HepG2 (cell line): ENCODE data around the gene NUCB1. TPM values are rescaled to one million over a fixed set of nuclear protein-coding genes. Genes with fewer than 3 reads are reported as not detected.

Experiments used
- CENPX ChIP-seq: sonication (generic); formaldehyde crosslinking; IDR thresholded peaks from 2 replicates; pipeline ENCODE4 v1.9.0; 2021; ENCODE audit warnings: mild to moderate bottlenecking, missing genetic modification reagents, moderate library complexity
- ERF ChIP-seq: IDR thresholded peaks from 2 replicates; pipeline ENCODE4 v1.6.1; 2018; ENCODE audit warnings: missing biosample characterization, missing genetic modification reagents
- HMG20A ChIP-seq: IDR thresholded peaks from 2 replicates; pipeline ENCODE4 v1.6.1; 2016; ENCODE audit warnings: borderline replicate concordance
- HNRNPLL ChIP-seq: fragments of 200-400 bp; formaldehyde crosslinking; IDR thresholded peaks from 2 replicates; pipeline ENCODE4 v1.6.1; 2017; ENCODE audit warnings: mild to moderate bottlenecking, low read depth, low read length; ENCODE audit not compliant: poor library complexity, severe bottlenecking
- ISL2 ChIP-seq: sonication (generic); formaldehyde crosslinking; IDR thresholded peaks from 2 replicates; pipeline ENCODE4 v1.5.0; 2020; ENCODE audit warnings: missing genetic modification reagents
- KDM5A ChIP-seq: fragments of 200-600 bp; sonication (generic); IDR thresholded peaks from 2 replicates; pipeline ENCODE4 v1.7.0; 2018; ENCODE audit warnings: antibody characterized with exemption, mild to moderate bottlenecking, low read length, borderline replicate concordance
- KDM6A ChIP-seq: IDR thresholded peaks from 2 replicates; pipeline ENCODE4 v1.6.1; 2016; ENCODE audit warnings: low read depth
- MED1 ChIP-seq: sonication (generic); formaldehyde crosslinking; IDR thresholded peaks from 2 replicates; pipeline ENCODE4 v1.4.0; 2020; ENCODE audit warnings: missing genetic modification reagents
- NCOA1 ChIP-seq: sonication (generic); formaldehyde crosslinking; IDR thresholded peaks from 2 replicates; pipeline ENCODE4 v1.9.0; 2021; ENCODE audit warnings: missing genetic modification reagents
- SMARCC2 ChIP-seq: fragments of 450-650 bp; IDR thresholded peaks from 2 replicates; pipeline ENCODE4 v1.6.1; 2017; ENCODE audit warnings: antibody characterized with exemption, mild to moderate bottlenecking
- SUZ12 ChIP-seq: fragments of 150-350 bp; IDR thresholded peaks from 2 replicates; pipeline ENCODE4 v1.6.1; 2014; ENCODE audit warnings: low read depth, low read length
- THAP9 ChIP-seq: sonication (generic); formaldehyde crosslinking; IDR thresholded peaks from 2 replicates; pipeline ENCODE4; 2020; ENCODE audit warnings: missing genetic modification reagents, mild to moderate bottlenecking, borderline replicate concordance
- WIZ ChIP-seq: sonication (generic); formaldehyde crosslinking; IDR thresholded peaks from 2 replicates; pipeline ENCODE4 v1.5.1; 2020; ENCODE audit warnings: mild to moderate bottlenecking, missing genetic modification reagents
- ZBTB38 ChIP-seq: sonication (generic); formaldehyde crosslinking; IDR thresholded peaks from 2 replicates; pipeline ENCODE4 v1.5.1; 2020; ENCODE audit warnings: mild to moderate bottlenecking, missing genetic modification reagents
- ZBTB7B ChIP-seq: sonication (generic); formaldehyde crosslinking; IDR thresholded peaks from 2 replicates; pipeline ENCODE4 v1.4.0; 2020; ENCODE audit warnings: missing genetic modification reagents
- ZFP37 ChIP-seq: sonication (generic); formaldehyde crosslinking; IDR thresholded peaks from 2 replicates; pipeline ENCODE4 v1.4.0; 2020; ENCODE audit warnings: missing genetic modification reagents, borderline replicate concordance
- ZNF235 ChIP-seq: sonication (generic); formaldehyde crosslinking; IDR thresholded peaks from 2 replicates; pipeline ENCODE4 v1.8.1; 2023; ENCODE audit warnings: mild to moderate bottlenecking, missing genetic modification reagents, borderline replicate concordance
- ZNF431 ChIP-seq: sonication (generic); formaldehyde crosslinking; IDR thresholded peaks from 2 replicates; pipeline ENCODE4 v1.9.0; 2022; ENCODE audit warnings: missing genetic modification reagents, low read depth, mild to moderate bottlenecking, borderline replicate concordance
- ZNF484 ChIP-seq: sonication (generic); formaldehyde crosslinking; IDR thresholded peaks from 2 replicates; pipeline ENCODE4 v1.5.1; 2020; ENCODE audit warnings: mild to moderate bottlenecking, low read depth, missing genetic modification reagents, borderline replicate concordance
- ZNF546 ChIP-seq: sonication (generic); formaldehyde crosslinking; conservative IDR thresholded peaks from 2 replicates; pipeline ENCODE4 v1.8.1; 2023; ENCODE audit warnings: mild to moderate bottlenecking, missing genetic modification reagents
- ZNF713 ChIP-seq: sonication (generic); formaldehyde crosslinking; IDR thresholded peaks from 2 replicates; pipeline ENCODE4 v1.4.0; 2020; ENCODE audit warnings: mild to moderate bottlenecking, missing genetic modification reagents
- ZNF770 ChIP-seq: sonication (generic); formaldehyde crosslinking; IDR thresholded peaks from 2 replicates; pipeline ENCODE4 v1.5.0; 2020; ENCODE audit warnings: mild to moderate bottlenecking, missing genetic modification reagents
- ZSCAN30 ChIP-seq: sonication (generic); formaldehyde crosslinking; IDR thresholded peaks from 2 replicates; pipeline ENCODE4 v1.5.0; 2020; ENCODE audit warnings: mild to moderate bottlenecking, missing genetic modification reagents
- ZUFSP ChIP-seq: sonication (generic); formaldehyde crosslinking; IDR thresholded peaks from 2 replicates; pipeline ENCODE4 v1.9.0; 2021; ENCODE audit warnings: missing genetic modification reagents, mild to moderate bottlenecking, borderline replicate concordance
- polyA plus RNA-seq, 8 experiments: library from polyadenylated mRNA; depleted of rRNA in 3 of 8; stranded (reverse) in 7 of 8; unstranded in 1 of 8; fragments of >200 nt; fragmentation: Illumina TruSeq in 4 of 8; extraction: Trizol in 4 of 8; gene quantifications; 2 replicates each; pipeline versions ENCODE4 v1.2.1 to v1.2.3, GENCODE V29; 2011 to 2016; ENCODE audit warnings: low read depth in 4 of 8, missing spikeins in 1 of 8, mixed read lengths in 1 of 8; ENCODE audit not compliant: insufficient read depth in 1 of 8
- total RNA-seq, 5 experiments: library from RNA; depleted of rRNA; stranded (reverse); fragments of >200 nt; fragmentation: Illumina TruSeq; extraction: Trizol; gene quantifications; 2 replicates each; pipeline ENCODE4 v1.2.3, GENCODE V29; 2016; ENCODE audit warnings: low read depth in 1 of 5

Gene NUCB1
- total and polyA plus RNA-seq, 2 of the 13 experiments (the other 11 are each of a cell fraction or from before 2014, with no cell fraction given): 82.3 to 106 TPM

- peak; percentile 21; the same call in 1 of the 2 replicates for TF ChIP-seq ZNF770 (CRISPR knock-in tag)
- no peak for TF ChIP-seq ZBTB38
- TF ChIP-seq SMARCC2: no peak
- no peak for TF ChIP-seq ZNF431 (CRISPR knock-in tag)
- TF ChIP-seq HNRNPLL: no peak
- no peak; the same call in 1 of the 2 replicates for TF ChIP-seq ZSCAN30
- no peak; the same call in 1 of the 2 replicates for TF ChIP-seq KDM6A (CRISPR knock-in tag)
- no peak; the same call in 1 of the 2 replicates for TF ChIP-seq ZFP37 (CRISPR knock-in tag)
- TF ChIP-seq KDM5A: no peak
- TF ChIP-seq WIZ (CRISPR knock-in tag): peak; percentile 60; the same call in 1 of the 2 replicates
- TF ChIP-seq ERF (CRISPR knock-in tag): peak; percentile 12; the same call in 1 of the 2 replicates
- TF ChIP-seq ZNF484 (CRISPR knock-in tag): no peak
- TF ChIP-seq THAP9 (CRISPR knock-in tag): peak; percentile 58; the same call in 1 of the 2 replicates
- TF ChIP-seq ISL2 (CRISPR knock-in tag): 0 out of 2 replicates have a peak, but pooled peaks have one; percentile 13
- no peak for TF ChIP-seq HMG20A (CRISPR knock-in tag)
- TF ChIP-seq ZNF713: no peak
- 0 out of 2 replicates have a peak, but pooled peaks have one; percentile 27 for TF ChIP-seq ZBTB7B (CRISPR knock-in tag)
- TF ChIP-seq ZNF235 (CRISPR knock-in tag): no peak
- TF ChIP-seq ZNF546 (CRISPR knock-in tag): no peak
- TF ChIP-seq NCOA1 (CRISPR knock-in tag): no peak
- no peak for TF ChIP-seq CENPX (CRISPR knock-in tag)
- TF ChIP-seq MED1 (CRISPR knock-in tag): peak; percentile 50; the same call in 1 of the 2 replicates
- no peak for TF ChIP-seq SUZ12
- no peak for TF ChIP-seq ZUFSP (CRISPR knock-in tag)
Observed at GRCh38 chr19:48967346-48968178, 67.5 kb downstream of the NUCB1 start (continued).
